HG02938 (cell line): ENCODE data around the gene TMPRSS5.

Experiments
- ATAC-seq: cut with Tn5 transposase; IDR thresholded peaks from one replicate; pipeline ENCODE4 v1.9.1; 2021; ENCODE audit warnings: mild to moderate bottlenecking, moderate library complexity; ENCODE audit not compliant: unreplicated experiment

TMPRSS5 gene

DNA sequence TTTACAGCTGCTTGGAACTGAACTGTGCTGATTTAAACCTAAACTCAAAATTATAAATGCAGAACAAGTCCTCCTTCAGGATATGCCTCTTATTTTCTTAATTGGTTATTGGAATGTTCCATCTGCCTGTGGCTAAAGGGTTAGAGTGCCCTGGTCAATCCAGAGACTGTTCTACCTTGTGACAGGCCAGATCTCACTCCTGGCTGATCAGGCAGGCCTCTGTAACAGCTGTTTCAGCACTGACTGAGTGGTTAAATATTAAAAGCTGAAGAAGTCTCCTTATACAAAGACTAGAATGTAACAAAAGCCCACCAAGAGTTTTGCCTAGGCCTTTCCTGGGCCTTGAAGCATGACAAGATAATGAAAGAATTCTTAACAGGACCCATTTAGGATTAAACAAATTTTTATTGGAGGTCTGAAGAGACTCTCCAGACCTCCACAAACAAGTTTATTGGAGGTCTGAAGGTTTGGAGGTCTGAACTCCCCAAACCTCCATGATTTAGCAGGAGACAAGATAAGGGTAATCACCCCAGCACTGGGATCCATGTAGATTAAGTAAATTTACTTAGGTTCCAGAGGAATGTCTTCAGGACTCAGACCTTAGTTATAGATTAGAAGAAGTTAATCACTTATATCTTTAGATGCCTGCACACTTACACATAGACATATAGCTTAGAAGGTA is 35.8 kb downstream of the TMPRSS5 start:
- peak; percentile 31 for ATAC-seq

DNA sequence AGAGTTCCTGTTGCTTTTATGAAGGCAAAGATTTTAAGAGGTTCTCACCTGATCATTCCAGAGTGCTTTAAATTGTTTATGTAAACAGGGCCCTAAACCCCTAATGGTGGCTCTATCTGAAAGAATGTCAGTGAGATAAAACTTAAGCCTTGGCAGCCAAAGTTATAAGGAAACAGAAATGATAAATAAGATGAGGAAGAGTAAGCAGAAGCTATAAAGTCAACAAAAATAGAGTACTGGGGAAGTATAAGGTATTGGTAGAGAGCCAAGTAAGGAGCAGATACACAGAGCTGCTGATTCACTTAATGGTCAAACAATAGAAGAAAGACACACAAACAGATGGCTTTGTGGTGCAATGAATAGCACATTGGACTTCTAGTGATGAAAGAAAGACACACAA is 37.9 kb downstream of the TMPRSS5 start:
- no peak for ATAC-seq

DNA sequence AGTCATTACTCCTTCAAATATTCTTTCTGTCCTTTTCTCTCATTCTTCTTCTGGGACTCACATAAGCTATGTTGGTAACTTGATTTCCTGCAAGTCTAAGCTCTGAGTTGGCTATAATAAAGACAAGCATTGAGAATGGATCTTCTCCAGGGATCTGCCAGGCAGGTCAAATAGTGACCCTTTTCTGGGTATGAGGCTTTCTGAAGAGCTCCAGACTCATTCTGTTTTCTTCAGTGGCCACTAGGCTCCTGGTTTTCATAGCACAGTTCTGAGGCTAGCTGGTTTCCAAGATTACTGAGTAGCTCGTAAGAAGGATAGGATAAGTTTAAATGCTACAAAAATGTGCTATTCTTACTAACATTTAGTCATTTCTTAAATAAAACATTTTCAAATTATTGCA is 38.3 kb downstream of the TMPRSS5 start:
- no peak for ATAC-seq

DNA sequence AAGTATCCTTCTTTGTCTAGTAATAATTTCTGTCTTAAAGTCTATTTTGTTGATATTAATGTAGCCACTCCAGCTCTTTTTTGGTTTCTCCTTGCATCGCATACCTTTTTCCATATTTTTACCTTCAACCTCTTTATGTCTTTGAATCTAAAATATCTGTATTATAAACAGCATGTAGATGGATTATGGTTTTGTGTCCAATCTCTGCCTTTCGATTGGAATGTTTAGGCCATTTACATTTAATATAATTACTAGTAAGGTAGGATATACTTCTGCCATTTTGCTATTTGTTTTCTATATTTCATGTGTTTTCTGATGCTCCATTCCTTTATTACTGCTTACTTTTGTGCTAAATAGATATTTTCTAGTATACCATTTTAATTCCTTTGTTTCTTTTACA is 39.5 kb downstream of the TMPRSS5 start:
- ATAC-seq = no peak

DNA sequence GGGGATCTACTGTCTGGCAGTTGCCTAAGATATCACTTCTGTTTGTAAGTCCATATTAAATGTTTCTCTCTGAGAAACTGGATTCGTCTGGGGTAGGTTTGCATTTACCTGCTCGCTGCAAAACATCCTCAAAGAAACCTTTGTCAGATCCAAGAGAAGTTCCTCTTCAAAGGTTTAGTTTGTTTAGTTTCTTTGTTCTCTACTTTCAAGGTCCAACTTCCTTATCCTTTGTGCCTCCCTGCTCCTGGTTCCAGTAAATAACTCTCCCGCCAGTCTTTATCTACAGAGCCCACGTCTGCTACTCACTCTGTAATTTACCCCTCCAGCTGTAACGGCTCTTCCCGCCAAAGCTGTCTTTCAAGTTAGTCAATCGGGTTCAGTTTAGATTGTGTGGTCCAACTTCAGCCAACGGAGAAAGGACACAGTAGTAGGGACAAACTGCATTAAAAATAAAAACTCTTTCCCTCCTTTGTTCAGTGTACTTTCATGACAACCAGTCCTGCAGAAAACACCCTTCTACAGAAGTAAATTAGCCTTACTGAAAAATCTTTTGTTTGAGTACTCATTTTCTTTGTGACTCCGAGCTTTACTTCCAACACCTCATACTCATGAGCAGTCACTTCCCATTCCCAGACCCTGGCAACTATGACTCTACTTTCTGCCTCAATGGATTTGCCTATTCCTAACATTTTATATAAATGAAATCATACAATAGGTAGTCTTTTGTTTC is 41.0 kb downstream of the TMPRSS5 start:
- no peak for ATAC-seq

DNA sequence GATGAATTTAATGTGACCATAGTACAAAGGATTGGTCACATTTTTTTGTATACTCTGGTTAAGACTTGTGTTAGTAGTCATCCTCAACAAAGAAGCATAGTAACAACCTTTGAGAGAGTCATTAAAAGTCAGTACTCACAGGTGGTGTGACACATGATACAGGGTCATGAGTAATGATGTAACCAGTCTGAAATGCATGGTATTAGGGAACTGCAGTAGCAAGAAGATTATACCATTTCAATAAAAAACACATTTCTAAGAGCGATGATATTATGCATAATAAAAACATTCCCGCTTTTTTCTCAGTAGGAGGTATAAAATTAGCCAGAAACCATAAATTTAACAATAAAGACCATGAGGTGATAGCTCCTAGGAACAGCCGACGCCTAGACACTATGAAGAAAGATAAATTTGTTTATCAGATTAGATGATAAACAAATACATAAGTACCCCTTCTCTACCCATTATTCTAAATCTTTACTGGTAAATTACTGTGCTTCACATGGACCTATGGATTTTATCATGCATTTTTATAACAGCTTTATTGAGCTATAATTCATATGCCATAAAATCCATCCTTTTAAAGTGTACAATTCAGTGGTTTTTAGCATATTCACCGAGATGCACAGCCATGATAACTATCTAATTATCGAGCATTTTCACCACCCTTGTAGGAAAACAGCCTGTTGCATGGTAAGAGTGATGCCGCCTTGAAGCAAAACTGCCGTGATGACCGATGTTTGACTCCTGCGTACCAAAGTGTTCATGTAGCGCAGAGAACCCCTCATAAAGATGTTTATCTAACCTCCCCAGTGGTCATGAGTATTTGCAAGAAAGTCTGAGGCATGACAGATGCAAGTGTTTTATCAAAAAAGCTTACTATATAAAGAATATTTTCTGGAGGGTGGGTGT is 41.8 kb downstream of the TMPRSS5 start:
- ATAC-seq = no peak

DNA sequence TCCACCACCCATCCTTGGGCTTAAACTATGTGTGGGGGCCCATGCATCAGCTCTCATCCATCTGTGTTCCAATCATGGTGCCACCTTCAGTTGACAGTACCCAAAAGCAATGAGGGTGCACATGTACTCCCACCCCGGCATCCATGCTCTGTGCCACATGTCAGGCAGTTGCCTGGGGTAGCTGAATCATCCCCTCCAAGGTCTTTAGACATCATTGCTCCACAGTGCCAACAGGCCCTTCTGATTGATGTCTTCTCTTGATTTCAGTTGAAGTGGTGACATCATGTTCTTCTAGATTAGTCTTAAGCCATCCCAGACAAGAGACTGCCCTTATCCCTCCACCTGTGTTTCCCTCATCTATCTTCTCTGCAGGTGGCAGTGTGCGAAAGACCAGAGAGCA is 42.5 kb downstream of the TMPRSS5 start:
- no peak for ATAC-seq

DNA sequence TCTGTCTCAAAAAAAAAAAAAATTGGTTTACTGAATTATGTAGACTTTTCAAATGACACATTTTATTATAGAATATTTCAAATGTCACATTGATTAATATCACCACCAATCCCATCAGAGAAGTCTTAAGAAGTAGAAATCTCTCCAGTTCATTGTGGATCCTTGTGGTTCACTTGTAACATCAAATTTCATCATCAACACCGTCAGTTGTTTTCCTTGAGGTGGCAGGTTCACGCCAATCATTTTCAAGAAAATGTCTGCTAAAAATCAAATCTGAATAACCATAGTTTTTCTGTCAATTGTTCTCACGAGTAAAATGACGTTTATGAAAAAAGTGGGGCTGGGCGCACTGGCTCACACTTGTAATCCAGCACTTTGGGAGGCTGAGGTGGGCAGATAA is 50.3 kb downstream of the TMPRSS5 start:
- ATAC-seq = no peak

DNA sequence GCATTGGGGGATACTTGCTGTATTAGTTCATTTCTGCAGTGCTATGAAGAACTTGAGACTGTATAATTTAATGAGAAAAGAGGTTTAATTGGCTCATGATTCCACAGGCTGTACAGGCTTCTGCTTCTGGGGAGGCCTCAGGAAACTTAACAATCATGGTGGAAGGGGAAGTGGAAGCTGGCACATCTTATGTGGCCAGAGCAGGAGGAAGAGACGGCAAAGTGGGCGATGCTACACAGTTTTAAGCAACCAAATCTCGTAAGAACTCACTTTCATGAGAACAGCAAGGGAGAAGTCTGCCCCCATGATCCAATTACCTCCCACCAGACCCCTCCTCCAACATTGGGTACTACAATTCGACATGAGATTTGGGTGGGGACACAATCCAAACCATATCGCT is 55.1 kb downstream of the TMPRSS5 start:
- no peak for ATAC-seq

DNA sequence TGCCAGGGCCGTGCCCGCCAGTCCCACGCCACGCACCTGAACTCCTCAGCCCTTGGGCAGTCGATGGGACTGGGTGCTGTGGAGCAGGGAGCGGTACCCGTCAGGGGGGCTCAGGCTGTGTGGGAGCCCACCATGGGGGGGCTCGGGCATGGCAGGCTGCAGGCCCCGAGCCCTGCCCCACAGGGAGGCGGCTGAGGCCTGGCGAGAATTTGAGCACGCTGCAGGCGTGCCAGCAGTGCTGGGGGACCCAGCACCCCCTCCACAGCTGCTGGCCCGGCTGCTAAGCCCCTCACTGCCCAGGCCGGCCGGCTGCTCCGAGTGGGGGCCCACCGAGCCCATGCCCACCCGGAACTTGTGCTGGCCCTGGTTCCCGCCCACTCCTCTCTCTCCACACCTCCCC is 56.8 kb downstream of the TMPRSS5 start:
- ATAC-seq = no peak

DNA sequence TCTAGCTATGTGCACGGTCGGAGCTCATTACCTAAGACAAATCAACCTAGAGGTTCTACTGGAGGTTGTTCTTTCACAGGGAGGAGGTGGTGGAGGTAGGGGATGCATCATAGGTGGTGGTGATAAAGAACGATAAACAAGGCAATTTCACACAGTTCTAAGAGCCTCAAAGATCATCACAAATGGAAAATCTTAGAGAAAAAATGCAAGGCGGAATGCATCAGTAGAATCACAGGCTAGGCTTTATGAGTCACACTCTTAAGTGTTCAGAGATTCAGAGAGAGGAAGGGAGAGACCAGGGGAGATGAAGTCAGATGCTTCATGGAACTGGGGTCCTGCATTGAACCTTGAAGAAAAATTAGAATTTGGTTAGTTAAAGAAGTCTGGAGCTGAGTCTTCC is 58.3 kb downstream of the TMPRSS5 start:
- no peak for ATAC-seq

DNA sequence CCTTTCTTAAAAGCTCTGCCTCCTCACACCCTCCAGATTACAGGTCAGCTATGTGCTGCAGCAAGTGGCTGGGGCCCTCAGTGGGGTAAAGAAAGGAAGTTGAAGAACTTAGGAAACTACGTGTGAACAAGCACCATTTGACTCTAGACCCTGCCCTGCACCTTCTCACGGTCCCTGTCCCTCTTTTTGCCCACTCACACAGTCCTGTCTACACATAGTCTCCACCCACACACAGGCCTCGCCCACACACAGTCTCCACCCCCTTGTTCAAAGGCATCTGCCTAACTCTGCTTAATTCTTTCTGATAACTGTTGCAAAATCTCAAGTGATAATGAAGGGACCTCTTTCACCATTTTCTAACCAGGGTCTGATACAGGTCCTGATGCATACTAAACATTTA is 59.0 kb downstream of the TMPRSS5 start:
- ATAC-seq = no peak

DNA sequence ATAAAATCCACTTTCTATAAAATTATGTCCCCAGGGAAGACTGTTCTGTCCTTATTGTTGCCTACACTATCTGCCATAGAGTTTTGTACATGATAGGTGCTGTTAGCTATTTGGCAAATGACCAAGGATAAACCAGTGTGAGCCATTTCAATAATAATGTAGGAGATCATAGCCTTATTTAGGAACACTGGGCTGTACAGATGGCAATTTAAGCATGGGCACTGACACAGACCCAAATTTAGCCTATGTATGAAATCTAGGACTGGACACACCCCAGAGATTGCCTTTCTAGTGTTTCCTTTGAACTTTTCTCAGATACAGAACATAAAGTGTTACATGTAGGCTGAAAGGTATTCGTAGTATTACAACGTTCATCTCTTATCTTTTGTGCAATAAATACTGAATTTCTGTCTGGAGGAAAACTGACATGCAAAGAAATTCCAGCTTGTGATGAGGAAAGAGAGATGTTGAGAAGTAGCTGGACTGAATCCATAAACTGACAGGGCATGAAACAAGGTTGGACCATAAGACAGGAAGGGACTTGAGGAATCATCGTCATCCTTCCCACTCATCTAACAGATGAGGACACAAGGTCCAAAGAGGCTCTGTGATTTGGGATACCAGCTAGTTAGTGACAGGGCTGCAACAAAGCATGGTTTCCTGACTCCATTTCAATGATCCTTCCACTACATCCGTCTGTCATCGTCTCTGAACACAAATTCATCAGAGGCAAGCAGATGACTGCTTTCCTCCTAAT is 60.3 kb downstream of the TMPRSS5 start:
- no peak for ATAC-seq

DNA sequence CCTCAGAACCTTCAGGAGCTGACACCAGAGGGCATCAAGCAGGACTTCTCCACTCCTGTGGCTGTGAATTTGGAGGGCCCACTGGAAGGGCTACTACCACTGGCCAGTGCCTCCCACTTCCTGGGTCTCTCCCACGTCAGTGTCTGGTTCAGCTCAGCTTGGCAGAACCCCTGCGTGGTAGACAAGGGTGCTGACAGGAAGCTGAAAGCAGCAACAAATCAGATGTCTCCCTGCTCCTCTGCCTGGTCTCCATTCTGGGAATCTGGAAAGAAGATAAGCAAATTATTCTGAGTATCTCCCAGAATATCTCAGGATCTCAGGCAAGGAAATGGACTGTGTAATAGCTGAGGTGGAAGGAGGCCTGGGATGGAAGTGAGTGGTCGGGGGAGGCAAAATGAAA is 61.5 kb downstream of the TMPRSS5 start:
- ATAC-seq = no peak

DNA sequence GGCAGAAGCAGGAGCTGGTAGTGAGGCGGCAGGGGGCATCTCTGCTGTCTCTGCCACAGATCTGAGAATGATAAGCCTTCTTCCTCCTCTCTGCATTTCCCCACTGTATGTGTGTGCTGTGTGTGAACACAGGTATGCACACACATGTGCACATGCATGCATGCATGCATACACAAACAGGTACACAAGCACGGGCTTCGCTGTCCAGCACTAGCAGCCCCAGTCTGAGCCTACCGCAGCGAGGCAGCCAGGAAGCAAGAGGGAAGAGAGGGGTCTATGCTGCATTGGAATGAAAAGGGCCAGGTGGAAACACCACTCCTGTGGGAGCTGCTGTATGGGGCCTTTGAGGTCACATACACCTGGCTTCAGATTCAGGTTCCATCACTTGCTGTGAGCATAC is 62.4 kb downstream of the TMPRSS5 start:
- ATAC-seq = no peak

DNA sequence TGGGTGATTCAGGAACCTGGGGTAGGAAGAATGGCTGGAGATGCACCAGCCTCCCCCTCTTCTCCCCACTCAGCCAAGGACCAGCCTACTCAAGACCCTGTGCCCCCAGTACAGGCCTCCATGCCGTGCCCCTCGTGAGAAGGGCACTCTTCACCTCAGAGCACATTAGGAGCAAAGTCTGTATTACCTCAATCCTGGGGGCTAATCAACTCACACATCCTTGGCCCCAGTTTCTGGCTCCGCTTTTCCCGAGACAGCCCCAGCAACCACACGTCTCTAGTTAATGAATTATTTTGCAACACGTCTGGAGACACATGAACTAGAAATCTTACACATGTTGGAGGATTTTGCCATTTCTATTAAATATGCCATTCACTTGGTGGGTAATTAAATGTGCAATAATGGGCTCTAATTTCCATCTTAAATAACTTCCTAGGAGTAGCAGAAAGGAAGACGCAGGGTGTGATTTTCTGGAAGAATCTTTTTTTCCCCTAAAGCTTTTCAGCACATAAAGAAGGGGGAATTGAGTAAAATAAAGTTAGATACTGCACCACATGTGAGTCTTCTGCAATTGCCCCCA is 63.0 kb downstream of the TMPRSS5 start:
- ATAC-seq = no peak

DNA sequence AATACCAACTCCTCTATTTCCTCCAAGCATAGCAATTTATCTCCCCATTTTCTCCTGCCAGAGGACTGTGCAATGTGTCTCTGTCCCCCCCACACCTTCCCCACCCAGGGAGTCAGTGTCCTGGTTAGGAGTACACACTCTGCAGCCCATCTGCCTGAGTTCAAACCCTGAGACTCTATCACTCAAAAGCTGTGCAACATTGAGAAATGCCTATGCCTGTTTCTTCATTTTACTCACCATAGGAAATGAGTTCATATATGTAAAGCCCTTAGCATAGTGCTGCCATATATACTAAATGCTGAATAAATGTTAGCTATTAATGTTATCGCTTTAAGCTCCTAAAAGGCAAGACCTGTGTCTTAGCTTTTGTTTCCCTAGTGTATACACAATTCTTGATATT is 64.0 kb downstream of the TMPRSS5 start:
- no peak for ATAC-seq

DNA sequence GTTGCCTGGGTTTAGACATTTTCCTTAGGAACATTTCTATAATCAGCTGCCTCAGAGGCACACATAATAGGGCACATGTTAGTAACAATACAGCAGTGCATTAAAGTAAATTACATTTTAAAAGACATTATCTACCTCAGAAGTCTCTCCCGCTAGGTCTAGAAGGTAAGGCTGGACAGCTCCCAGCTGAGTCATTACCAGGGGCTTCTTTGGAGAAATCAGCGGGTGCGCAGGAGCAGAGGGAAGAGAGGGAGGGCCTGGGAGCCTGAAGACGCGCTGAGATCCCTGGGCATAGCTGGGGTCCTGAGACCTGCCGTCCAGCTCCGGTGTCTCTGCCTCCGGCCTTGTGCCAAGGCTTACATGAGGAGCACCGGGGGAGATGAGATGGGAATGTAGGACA is 67.7 kb downstream of the TMPRSS5 start:
- no peak for ATAC-seq

DNA sequence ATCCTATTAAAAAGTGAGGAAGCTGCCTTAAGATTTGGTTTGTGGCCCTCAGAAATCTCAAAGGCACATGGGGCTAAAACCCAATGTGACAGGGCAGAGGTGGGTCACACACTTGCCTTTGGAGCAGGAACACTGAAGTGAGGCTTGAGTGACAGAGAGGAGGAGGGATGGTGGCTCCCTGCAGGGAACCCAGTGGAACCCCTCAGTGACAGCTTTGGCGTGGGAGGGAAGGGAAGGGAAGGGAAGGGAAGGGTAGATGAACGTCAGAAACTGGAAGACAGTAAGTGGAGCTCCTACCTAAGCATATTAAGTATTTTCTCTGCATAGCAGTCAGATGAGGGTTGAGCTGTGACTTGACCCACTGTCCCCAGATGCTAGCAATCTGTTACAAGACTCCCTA is 68.5 kb downstream of the TMPRSS5 start:
- ATAC-seq = no peak
